Measurements from ENCODE around the gene NDUFA11. TPM values are rescaled to one million over a fixed set of nuclear protein-coding genes. Genes with fewer than 3 reads are reported as not detected.
A peak's percentile ranks its signal among the peaks of the same experiment; 100 is the strongest.

The NDUFA11 gene
- polyA plus RNA-seq, 1 of the 3 experiments (the other 2 are of a cell fraction) = 534 TPM

GRCh38 chr19:5929179-5929578, 25.6 kb upstream of the NDUFA11 start:
- no peak for DNase-seq
- CTCF ChIA-PET = interaction anchor here (1.2 to 2.3 kb wide), 3 partner anchors 25 to 125 kb away, joined by 4 to 9 read pairs (median 6); partner anchors contain the start of gene NDUFA11
- Histone ChIP-seq H3K79me2 (ENCODE audit: insufficient read depth) (no peaks in the 10 kb centered on the region), H3K4me1 (ENCODE audit: control insufficient read depth in 1 of 2, insufficient read depth in 2 of 2, low read depth in 1 of 2, low read length in 1 of 2) (peaks cover 1 to 66% of the 10 kb centered on the region in 2 experiments; a peak in 2 of 4 replicates), H3K9me2 (no peaks in the 10 kb centered on the region), H3K4me2 (no peak overlapping the region), H3K4me3 (ENCODE audit: low read depth in 2 of 2, low read length in 1 of 2) (no peak overlapping the region), H3K27ac (ENCODE audit: low read depth in 2 of 2, low read length in 1 of 2) (peak overlapping the region in 1 of 2 experiments; percentile 96; a peak in 2 of 4 replicates), H3K36me3 (replicated peaks in 1 of 2; ENCODE audit: control insufficient read depth in 1 of 2, insufficient read depth in 2 of 2, low read length in 1 of 2) (peaks cover 23 to 77% of the 10 kb centered on the region in 2 experiments), H2AFZ (ENCODE audit: low read depth) (no peak overlapping the region), H3F3A (replicated peaks; ENCODE audit: insufficient read depth) (no peaks in the 10 kb centered on the region), H3K9me3 (no peaks in the 10 kb centered on the region), H3K27me3 (ENCODE audit: insufficient read depth) (no peaks in the 10 kb centered on the region), H3K9ac (no peak overlapping the region), H4K20me1 (ENCODE audit: insufficient read depth) (no peaks in the 10 kb centered on the region; the same call in 1 of the 2 replicates)
- POLR2A ChIA-PET = interaction anchor here (1.2 kb wide), 1 partner anchor 8 kb away, joined by 4 read pairs; no protein-coding TSS in a partner anchor
- 91% methylated on average over 13 of the region's 13 CpGs for WGBS (ENCODE audit: low lambda C conversion rate)
- TF ChIP-seq IRF3 (IDR thresholded peaks at IDR 0.05; ENCODE audit: low read depth, low read length) (no peak), EP300 (IDR thresholded peaks at IDR 0.05; ENCODE audit: borderline replicate concordance in 1 of 2, low read depth in 1 of 2, low read length in 1 of 2) (no peak), POLR2AphosphoS5 (IDR thresholded peaks at IDR 0.05; ENCODE audit: low read depth, low read length) (no peak), ZBTB33 (IDR thresholded peaks at IDR 0.05; ENCODE audit: borderline replicate concordance, low read depth) (no peak), FOSL2 (IDR thresholded peaks at IDR 0.05; ENCODE audit: borderline replicate concordance, low read depth) (no peak), SMC3 (IDR thresholded peaks at IDR 0.05; ENCODE audit: low read depth, low read length) (no peak), RCOR1 (IDR thresholded peaks at IDR 0.05; ENCODE audit: low read length) (no peak), RAD21 (IDR thresholded peaks at IDR 0.05; ENCODE audit: low read length) (no peak), TEAD4 (IDR thresholded peaks at IDR 0.05; ENCODE audit: borderline replicate concordance, insufficient read depth) (no peak), NFIC (IDR thresholded peaks at IDR 0.05; ENCODE audit: borderline replicate concordance) (no peak), FOXJ3 (CRISPR knock-in tag; IDR thresholded peaks at IDR 0.05) (no peak), MEF2A (IDR thresholded peaks at IDR 0.05; ENCODE audit: borderline replicate concordance, low read depth) (no peak), EZH2phosphoT487 (IDR thresholded peaks at IDR 0.05; ENCODE audit: borderline replicate concordance, low read depth) (no peak), FOXM1 (IDR thresholded peaks at IDR 0.05; ENCODE audit: low read depth) (no peak), CTCF (IDR thresholded peaks at IDR 0.05) (no peak), PBX3 (IDR thresholded peaks at IDR 0.05) (no peak)
